SK-N-SH (cell line): ENCODE results near the gene NEGR1.

Source experiments
- EZH2phosphoT487 ChIP-seq: fragments of 200-600 bp; sonication (generic); IDR thresholded peaks from 2 replicates; pipeline ENCODE4 v1.6.1; 2017; ENCODE audit warnings: low read depth, mixed run types, mild to moderate bottlenecking, antibody characterized with exemption, moderate library complexity, borderline replicate concordance
- MXI1 ChIP-seq: IDR thresholded peaks from 2 replicates; pipeline ENCODE4 v1.6.1; 2012; ENCODE audit warnings: mild to moderate bottlenecking, low read depth, low read length, improper control_type of control experiment
- SIN3A ChIP-seq: IDR thresholded peaks from 2 replicates; pipeline ENCODE4 v1.6.1; 2012; ENCODE audit warnings: low read depth, mild to moderate bottlenecking, low read length, moderate library complexity, borderline replicate concordance
- TAF1 ChIP-seq: IDR thresholded peaks from 2 replicates; pipeline ENCODE4 v1.6.1; 2012; ENCODE audit warnings: low read depth, mild to moderate bottlenecking, low read length, moderate library complexity, borderline replicate concordance
- TCF12 ChIP-seq: IDR thresholded peaks from 2 replicates; pipeline ENCODE4 v1.4.0; 2012
- YY1 ChIP-seq: IDR thresholded peaks from 2 replicates; pipeline ENCODE4 v1.4.0; 2012; ENCODE audit warnings: low read depth, mild to moderate bottlenecking
- TF ChIP-seq, protein P1 (sequence below): fragments of 200-600 bp; sonication (generic); IDR thresholded peaks from 2 replicates; pipeline ENCODE4 v1.6.1; 2017; ENCODE audit warnings: antibody characterized with exemption, mild to moderate bottlenecking, moderate library complexity
- TF ChIP-seq, protein P2 (sequence below): IDR thresholded peaks from 2 replicates; pipeline ENCODE4; 2012

DNA sequence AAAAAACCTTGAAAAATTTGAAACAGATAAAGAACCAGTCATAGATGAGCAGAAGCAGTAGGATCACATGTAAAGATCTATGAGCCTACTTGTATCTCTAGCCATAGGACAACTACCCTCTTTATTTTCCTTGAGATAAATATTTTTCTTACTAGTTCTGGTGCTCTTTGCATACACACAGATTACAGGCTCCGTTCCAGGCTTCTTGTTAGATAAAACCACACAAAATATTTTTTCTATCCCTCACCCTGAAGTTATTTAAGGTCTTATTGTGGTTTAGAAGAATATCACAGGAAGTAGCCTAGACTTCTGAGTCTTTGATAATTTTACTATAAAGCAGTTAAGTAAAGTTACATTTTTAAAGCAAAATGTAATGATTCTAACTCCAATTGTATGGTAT, 512.2 kb downstream of the NEGR1 start:
- TF ChIP-seq MXI1, result no peak
- TF ChIP-seq, protein P1, sequence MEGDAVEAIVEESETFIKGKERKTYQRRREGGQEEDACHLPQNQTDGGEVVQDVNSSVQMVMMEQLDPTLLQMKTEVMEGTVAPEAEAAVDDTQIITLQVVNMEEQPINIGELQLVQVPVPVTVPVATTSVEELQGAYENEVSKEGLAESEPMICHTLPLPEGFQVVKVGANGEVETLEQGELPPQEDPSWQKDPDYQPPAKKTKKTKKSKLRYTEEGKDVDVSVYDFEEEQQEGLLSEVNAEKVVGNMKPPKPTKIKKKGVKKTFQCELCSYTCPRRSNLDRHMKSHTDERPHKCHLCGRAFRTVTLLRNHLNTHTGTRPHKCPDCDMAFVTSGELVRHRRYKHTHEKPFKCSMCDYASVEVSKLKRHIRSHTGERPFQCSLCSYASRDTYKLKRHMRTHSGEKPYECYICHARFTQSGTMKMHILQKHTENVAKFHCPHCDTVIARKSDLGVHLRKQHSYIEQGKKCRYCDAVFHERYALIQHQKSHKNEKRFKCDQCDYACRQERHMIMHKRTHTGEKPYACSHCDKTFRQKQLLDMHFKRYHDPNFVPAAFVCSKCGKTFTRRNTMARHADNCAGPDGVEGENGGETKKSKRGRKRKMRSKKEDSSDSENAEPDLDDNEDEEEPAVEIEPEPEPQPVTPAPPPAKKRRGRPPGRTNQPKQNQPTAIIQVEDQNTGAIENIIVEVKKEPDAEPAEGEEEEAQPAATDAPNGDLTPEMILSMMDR, result no peak
- TF ChIP-seq YY1, result no peak
- TF ChIP-seq EZH2phosphoT487, result no peak
- TF ChIP-seq SIN3A, result no peak
- TF ChIP-seq TAF1, result no peak
- TF ChIP-seq, protein P2, sequence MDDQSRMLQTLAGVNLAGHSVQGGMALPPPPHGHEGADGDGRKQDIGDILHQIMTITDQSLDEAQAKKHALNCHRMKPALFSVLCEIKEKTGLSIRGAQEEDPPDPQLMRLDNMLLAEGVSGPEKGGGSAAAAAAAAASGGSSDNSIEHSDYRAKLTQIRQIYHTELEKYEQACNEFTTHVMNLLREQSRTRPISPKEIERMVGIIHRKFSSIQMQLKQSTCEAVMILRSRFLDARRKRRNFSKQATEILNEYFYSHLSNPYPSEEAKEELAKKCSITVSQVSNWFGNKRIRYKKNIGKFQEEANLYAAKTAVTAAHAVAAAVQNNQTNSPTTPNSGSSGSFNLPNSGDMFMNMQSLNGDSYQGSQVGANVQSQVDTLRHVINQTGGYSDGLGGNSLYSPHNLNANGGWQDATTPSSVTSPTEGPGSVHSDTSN, result no peak
- TF ChIP-seq TCF12, result no peak
